Colonic mucosa (tissue), 4 donors: ENCODE data around the gene KRT79. TPM values are rescaled to one million over a fixed set of nuclear protein-coding genes. Genes with fewer than 3 reads are reported as not detected.

Source experiments
- DNase-seq: peaks from one replicate; pipeline ENCODE4 v3.0.0-alpha.2; 2020
- H3K27ac ChIP-seq: fragments of 200-600 bp; one replicate; pipeline ENCODE4 v1.8.0; 2021
- H3K27me3 ChIP-seq: fragments of 200-600 bp; one replicate; pipeline ENCODE4 v1.8.0; 2021
- H3K36me3 ChIP-seq: fragments of 200-600 bp; one replicate; pipeline ENCODE4 v1.8.0; 2021
- H3K4me1 ChIP-seq: fragments of 200-600 bp; one replicate; pipeline ENCODE4 v1.8.0; 2021; ENCODE audit warnings: mild to moderate bottlenecking
- H3K4me3 ChIP-seq: fragments of 200-600 bp; one replicate; pipeline ENCODE4 v1.8.0; 2021
- H3K9ac ChIP-seq, 2 donors: one replicate each; pipeline ENCODE4 v1.7.0; 2013; ENCODE audit warnings: control low read depth in 2 of 2, low read depth in 2 of 2, low read length in 2 of 2
- H3K9me3 ChIP-seq: fragments of 200-600 bp; one replicate; pipeline ENCODE4 v1.8.0; 2021
- intact Hi-C: fragments of 100-400 bp; cut with DNase I; formaldehyde crosslinking; loops from one replicate; pipeline ENCODE4 v1.14.1; 2022
- total RNA-seq, 2 donors: library from RNA; stranded (reverse); fragmentation: NEBNext Ultra II Directional in 1 of 2; extraction: Animal tissue kit (Norgen Biotek cat#: 25700) in 1 of 2; gene quantifications; one replicate each; pipeline ENCODE4 v1.2.1, GENCODE V29; 2021
- TF ChIP-seq, protein P1 (sequence below): fragments of 200-600 bp; IDR thresholded peaks from one replicate; pipeline ENCODE4 v1.8.0; 2022; ENCODE audit warnings: antibody characterized with exemption, mild to moderate bottlenecking
- donor health status: healthy.
- donor health status: DM: no; HTN: no; CAD: no.
- donor health status: DM: no; HTN: no; CAD: no.

KRT79 gene
- total RNA-seq, 2 donors from 2014 or later, result not detected

DNA sequence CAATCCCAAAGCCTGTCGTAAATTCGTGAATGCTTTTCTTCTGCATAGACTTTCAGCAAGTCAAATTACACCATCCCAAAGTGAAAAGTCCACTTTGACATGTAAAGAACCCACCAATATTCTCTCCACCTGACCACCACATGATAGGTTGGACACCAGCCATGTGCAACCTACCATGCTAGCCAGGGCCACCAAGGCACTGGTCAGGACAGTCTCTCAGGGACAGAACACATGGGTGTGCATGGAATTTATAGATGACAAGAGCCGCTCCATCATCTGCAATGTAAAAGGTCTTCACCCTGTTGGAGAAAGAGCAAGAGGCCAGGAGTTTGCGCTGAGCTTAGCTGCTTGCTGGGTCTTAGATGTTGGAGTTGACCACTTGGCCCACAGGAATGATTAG, 51.6 kb downstream of the KRT79 start:
- intact Hi-C loops, result no loop called here
- no peak for DNase-seq

DNA sequence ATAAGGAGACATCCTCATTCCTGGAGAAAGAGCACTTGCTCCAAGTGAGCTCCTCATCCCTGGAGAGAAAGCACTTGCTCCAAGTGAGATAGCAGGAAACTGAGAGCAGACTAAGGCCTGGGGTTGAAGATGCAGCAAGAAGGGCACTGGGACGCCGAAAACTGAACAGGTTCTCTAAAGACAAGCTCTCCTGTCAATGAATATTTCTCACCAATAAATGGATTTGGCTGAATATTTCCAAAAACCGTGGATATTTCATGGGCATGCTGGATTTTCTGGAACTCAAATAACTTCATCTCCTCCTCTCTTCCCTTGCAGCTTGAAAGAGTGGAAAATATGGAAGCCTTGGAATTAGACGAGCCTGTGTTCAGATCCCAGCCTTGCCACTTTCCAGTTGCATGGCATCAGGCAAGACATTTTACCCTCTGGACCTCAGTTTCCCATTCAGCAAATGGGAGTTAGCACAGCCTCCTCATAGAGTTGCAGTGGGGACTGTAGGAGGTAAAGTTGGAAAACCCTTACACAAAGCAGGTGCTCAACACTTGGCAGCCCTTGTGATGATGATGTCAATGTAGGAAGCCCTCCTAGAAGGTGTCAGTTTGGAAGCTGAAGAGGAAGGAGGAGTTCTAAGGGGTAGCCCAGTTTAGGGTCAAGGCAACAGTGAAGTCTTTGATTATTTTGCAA, 52.6 kb downstream of the KRT79 start:
- Histone ChIP-seq H3K36me3 (no peaks in the 10 kb centered on the region), H3K27ac (no peak overlapping the region), H3K9me3 (no peaks in the 10 kb centered on the region), H3K9ac (no peak overlapping the region), H3K27me3 (no peaks in the 10 kb centered on the region), H3K4me1 (no peaks in the 10 kb centered on the region), H3K4me3 (no peak overlapping the region)
- TF ChIP-seq, protein P1, sequence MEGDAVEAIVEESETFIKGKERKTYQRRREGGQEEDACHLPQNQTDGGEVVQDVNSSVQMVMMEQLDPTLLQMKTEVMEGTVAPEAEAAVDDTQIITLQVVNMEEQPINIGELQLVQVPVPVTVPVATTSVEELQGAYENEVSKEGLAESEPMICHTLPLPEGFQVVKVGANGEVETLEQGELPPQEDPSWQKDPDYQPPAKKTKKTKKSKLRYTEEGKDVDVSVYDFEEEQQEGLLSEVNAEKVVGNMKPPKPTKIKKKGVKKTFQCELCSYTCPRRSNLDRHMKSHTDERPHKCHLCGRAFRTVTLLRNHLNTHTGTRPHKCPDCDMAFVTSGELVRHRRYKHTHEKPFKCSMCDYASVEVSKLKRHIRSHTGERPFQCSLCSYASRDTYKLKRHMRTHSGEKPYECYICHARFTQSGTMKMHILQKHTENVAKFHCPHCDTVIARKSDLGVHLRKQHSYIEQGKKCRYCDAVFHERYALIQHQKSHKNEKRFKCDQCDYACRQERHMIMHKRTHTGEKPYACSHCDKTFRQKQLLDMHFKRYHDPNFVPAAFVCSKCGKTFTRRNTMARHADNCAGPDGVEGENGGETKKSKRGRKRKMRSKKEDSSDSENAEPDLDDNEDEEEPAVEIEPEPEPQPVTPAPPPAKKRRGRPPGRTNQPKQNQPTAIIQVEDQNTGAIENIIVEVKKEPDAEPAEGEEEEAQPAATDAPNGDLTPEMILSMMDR, result no peak
- DNase-seq, result no peak
- intact Hi-C loops, result no loop called here

More for the DNA sequence above, 51.6 kb downstream of the KRT79 start:
- Histone ChIP-seq H3K4me1 (no peaks in the 10 kb centered on the region), H3K9me3 (no peaks in the 10 kb centered on the region), H3K27ac (no peak overlapping the region), H3K27me3 (no peaks in the 10 kb centered on the region), H3K4me3 (no peak overlapping the region), H3K9ac (no peak overlapping the region), H3K36me3 (no peaks in the 10 kb centered on the region)
- TF ChIP-seq, protein P1, result no peak

DNA sequence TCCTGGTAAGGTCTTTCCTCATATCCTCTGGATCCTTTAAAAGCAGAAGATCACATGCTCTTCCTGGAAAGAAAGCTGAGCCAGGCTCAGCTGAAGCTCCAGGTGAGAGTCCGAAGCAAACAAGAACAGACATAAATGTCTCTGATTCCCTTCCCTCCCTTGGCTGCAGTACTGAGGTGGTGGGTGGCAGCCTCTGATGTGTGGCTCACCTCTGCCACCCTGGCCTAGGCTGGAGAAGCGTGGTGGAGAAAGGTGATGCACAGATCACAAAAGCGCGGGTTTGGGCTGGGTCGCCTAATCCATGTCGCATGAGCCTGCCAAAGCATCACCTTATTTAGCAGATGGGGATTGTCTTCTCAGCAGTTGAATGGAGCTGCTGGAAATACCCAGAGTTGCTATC, 54.2 kb downstream of the KRT79 start:
- intact Hi-C loops, result no loop called here
- TF ChIP-seq, protein P1, result no peak
- Histone ChIP-seq H3K27me3 (no peaks in the 10 kb centered on the region), H3K27ac (no peak overlapping the region), H3K4me1 (no peaks in the 10 kb centered on the region), H3K4me3 (no peak overlapping the region), H3K9me3 (no peaks in the 10 kb centered on the region), H3K9ac (no peak overlapping the region), H3K36me3 (no peaks in the 10 kb centered on the region)
- DNase-seq, result no peak

DNA sequence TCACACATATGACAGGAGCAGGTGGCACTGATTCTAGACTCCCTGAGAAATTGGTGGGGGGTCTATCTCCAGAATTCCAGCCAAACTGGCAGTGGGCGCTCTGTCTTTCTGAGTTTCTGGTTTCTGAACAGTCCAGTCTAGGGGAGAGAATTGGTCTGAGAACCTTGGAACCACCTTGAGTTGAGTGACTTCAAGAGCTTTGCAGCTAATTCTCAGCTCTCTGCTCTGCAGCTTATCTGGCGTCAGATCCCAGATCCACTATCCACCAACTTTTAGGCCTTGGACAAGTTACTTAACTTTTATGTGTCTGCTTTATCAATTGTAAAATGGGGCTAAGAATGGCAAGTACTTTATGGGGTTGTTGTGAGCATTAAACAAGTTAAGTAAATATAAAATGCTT, 55.3 kb downstream of the KRT79 start:
- no peak overlapping the region for H3K4me3 ChIP-seq
- H3K4me1 ChIP-seq, result no peaks in the 10 kb centered on the region
- DNase-seq, result no peak
- H3K9ac ChIP-seq, result no peak overlapping the region
- H3K9me3 ChIP-seq, result no peaks in the 10 kb centered on the region
- no peak overlapping the region for H3K27ac ChIP-seq
- no peaks in the 10 kb centered on the region for H3K36me3 ChIP-seq
- TF ChIP-seq, protein P1, result no peak
- intact Hi-C loops, result no loop called here
- H3K27me3 ChIP-seq, result no peaks in the 10 kb centered on the region

DNA sequence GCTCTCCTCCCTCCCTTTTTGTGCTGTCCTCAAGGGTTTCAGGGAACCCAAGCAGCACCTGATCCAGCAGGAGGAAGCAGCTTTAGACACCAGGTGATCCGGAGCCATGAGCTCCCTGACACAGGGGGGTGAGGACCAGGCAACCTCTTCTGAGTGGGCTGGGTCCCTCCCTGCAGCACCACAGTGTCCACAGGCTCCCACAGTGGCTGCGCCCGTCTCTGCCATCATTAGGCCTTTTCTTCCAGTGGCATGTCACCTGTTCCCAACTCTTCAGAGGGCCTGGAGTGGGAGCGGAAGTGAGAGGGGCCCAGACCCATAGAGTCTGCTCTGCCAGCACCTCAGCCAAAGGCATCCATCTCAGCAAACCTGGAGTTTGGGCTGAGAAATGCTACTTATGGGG, 56.5 kb downstream of the KRT79 start:
- H3K9me3 ChIP-seq, result no peaks in the 10 kb centered on the region
- H3K4me3 ChIP-seq, result no peak overlapping the region
- TF ChIP-seq, protein P1, result no peak
- H3K27me3 ChIP-seq, result no peaks in the 10 kb centered on the region
- H3K9ac ChIP-seq, result no peak overlapping the region
- no peak overlapping the region for H3K27ac ChIP-seq
- intact Hi-C loops, result no loop called here
- H3K36me3 ChIP-seq, result no peaks in the 10 kb centered on the region
- H3K4me1 ChIP-seq, result no peaks in the 10 kb centered on the region
- DNase-seq, result no peak
